HepG2 (cell line): ENCODE measurements around the gene LIN28B. TPM values are rescaled to one million over a fixed set of nuclear protein-coding genes. Genes with fewer than 3 reads are reported as not detected.

Source experiments
- BRCA1 ChIP-seq: sonication (generic); formaldehyde crosslinking; IDR thresholded peaks from 2 replicates; pipeline ENCODE4 v1.4.0; 2020; ENCODE audit warnings: missing genetic modification reagents
- FIP1L1 ChIP-seq: fragments of 200-400 bp; formaldehyde crosslinking; IDR thresholded peaks from 2 replicates; pipeline ENCODE4 v1.6.1; 2018; ENCODE audit warnings: low read depth, mild to moderate bottlenecking, low read length, moderate library complexity, borderline replicate concordance; ENCODE audit not compliant: insufficient read depth
- FOXJ3 ChIP-seq: sonication (generic); formaldehyde crosslinking; IDR thresholded peaks from 2 replicates; pipeline ENCODE4 v1.4.0; 2020; ENCODE audit warnings: missing genetic modification reagents, mild to moderate bottlenecking, borderline replicate concordance
- GMEB2 ChIP-seq: IDR thresholded peaks from 2 replicates; pipeline ENCODE4 v1.6.1; 2016; ENCODE audit warnings: missing biosample characterization, missing genetic modification reagents, low read depth
- IRX3 ChIP-seq: sonication (generic); formaldehyde crosslinking; IDR thresholded peaks from 2 replicates; pipeline ENCODE4 v1.8.1; 2023; ENCODE audit warnings: mild to moderate bottlenecking, low read depth, missing genetic modification reagents, borderline replicate concordance
- JUNB ChIP-seq: sonication (generic); formaldehyde crosslinking; IDR thresholded peaks from 2 replicates; pipeline ENCODE4 v1.8.0; 2022; ENCODE audit warnings: missing genetic modification reagents, mild to moderate bottlenecking, borderline replicate concordance
- KDM5A ChIP-seq: fragments of 200-600 bp; sonication (generic); IDR thresholded peaks from 2 replicates; pipeline ENCODE4 v1.7.0; 2018; ENCODE audit warnings: antibody characterized with exemption, mild to moderate bottlenecking, low read length, borderline replicate concordance
- KLF16 ChIP-seq, 2 experiments: sonication (generic) in 1 of 2; formaldehyde crosslinking in 1 of 2; IDR thresholded peaks; 2 replicates each; pipeline versions ENCODE4 v1.6.1 to v1.8.0; 2016 to 2023; ENCODE audit warnings: missing genetic modification reagents in 2 of 2, missing compliant biosample characterization in 1 of 2
- MYPOP ChIP-seq: sonication (generic); formaldehyde crosslinking; IDR thresholded peaks from 2 replicates; pipeline ENCODE4 v1.8.1; 2023; ENCODE audit warnings: mild to moderate bottlenecking, moderate library complexity, missing genetic modification reagents
- NFKB2 ChIP-seq: sonication (generic); formaldehyde crosslinking; IDR thresholded peaks from 2 replicates; pipeline ENCODE4 v1.4.0; 2020; ENCODE audit warnings: missing genetic modification reagents, borderline replicate concordance
- PLSCR1 ChIP-seq: sonication (generic); formaldehyde crosslinking; IDR thresholded peaks from 2 replicates; pipeline ENCODE4 v1.5.0; 2020; ENCODE audit warnings: missing genetic modification reagents, mild to moderate bottlenecking, borderline replicate concordance
- PRMT3 ChIP-seq: sonication (generic); formaldehyde crosslinking; IDR thresholded peaks from 2 replicates; pipeline ENCODE4 v1.8.1; 2022; ENCODE audit warnings: low read depth, mild to moderate bottlenecking, moderate library complexity, missing genetic modification reagents, borderline replicate concordance
- RBAK ChIP-seq: sonication (generic); formaldehyde crosslinking; IDR thresholded peaks from 2 replicates; pipeline ENCODE4 v1.5.1; 2020; ENCODE audit warnings: mild to moderate bottlenecking, missing genetic modification reagents
- RBM39 ChIP-seq: fragments of 200-400 bp; formaldehyde crosslinking; IDR thresholded peaks from one replicate; pipeline ENCODE4 v1.6.1; 2018; ENCODE audit warnings: antibody characterized with exemption, mild to moderate bottlenecking, low read depth, low read length; ENCODE audit not compliant: poor library complexity, severe bottlenecking
- RFX3 ChIP-seq: IDR thresholded peaks from 2 replicates; pipeline ENCODE4 v1.6.1; 2016; ENCODE audit warnings: missing biosample characterization, missing genetic modification reagents
- SAP130 ChIP-seq: IDR thresholded peaks from 2 replicates; pipeline ENCODE4 v1.6.1; 2016; ENCODE audit warnings: low read depth
- SIX1 ChIP-seq: sonication (generic); formaldehyde crosslinking; IDR thresholded peaks from 2 replicates; pipeline ENCODE4 v1.4.0; 2020; ENCODE audit warnings: missing genetic modification reagents, borderline replicate concordance
- SNAPC2 ChIP-seq: sonication (generic); formaldehyde crosslinking; IDR thresholded peaks from 2 replicates; pipeline ENCODE4 v1.8.1; 2022; ENCODE audit warnings: mild to moderate bottlenecking, missing genetic modification reagents
- TCF12 ChIP-seq, 2 experiments: fragments of 450-650 bp in 1 of 2; sonication (generic) in 1 of 2; formaldehyde crosslinking in 1 of 2; IDR thresholded peaks; 2 replicates each; pipeline versions ENCODE4 v1.6.1 to v1.8.0; 2017 to 2022; ENCODE audit warnings: antibody characterized with exemption in 1 of 2, mild to moderate bottlenecking in 1 of 2, missing genetic modification reagents in 1 of 2, moderate library complexity in 1 of 2
- TEAD2 ChIP-seq: sonication (generic); formaldehyde crosslinking; IDR thresholded peaks from 2 replicates; pipeline ENCODE4 v1.9.0; 2021; ENCODE audit warnings: missing genetic modification reagents
- ZNF224 ChIP-seq: sonication (generic); formaldehyde crosslinking; IDR thresholded peaks from 2 replicates; pipeline ENCODE4 v1.5.0; 2020; ENCODE audit warnings: mild to moderate bottlenecking, missing genetic modification reagents
- ZNF225 ChIP-seq: sonication (generic); formaldehyde crosslinking; IDR thresholded peaks from 2 replicates; pipeline ENCODE4 v1.4.0; 2020; ENCODE audit warnings: mild to moderate bottlenecking, missing genetic modification reagents
- ZNF253 ChIP-seq: sonication (generic); formaldehyde crosslinking; IDR thresholded peaks from 2 replicates; pipeline ENCODE4 v1.8.0; 2022; ENCODE audit warnings: mild to moderate bottlenecking, missing genetic modification reagents, borderline replicate concordance
- ZNF264 ChIP-seq: sonication (generic); formaldehyde crosslinking; IDR thresholded peaks from 2 replicates; pipeline ENCODE4 v1.4.0; 2020; ENCODE audit warnings: missing genetic modification reagents
- ZNF430 ChIP-seq: sonication (generic); formaldehyde crosslinking; IDR thresholded peaks from 2 replicates; pipeline ENCODE4 v1.9.0; 2021; ENCODE audit warnings: mild to moderate bottlenecking, missing genetic modification reagents
- polyA plus RNA-seq, 8 experiments: library from polyadenylated mRNA; depleted of rRNA in 3 of 8; stranded (reverse) in 7 of 8; unstranded in 1 of 8; fragments of >200 nt; fragmentation: Illumina TruSeq in 4 of 8; extraction: Trizol in 4 of 8; gene quantifications; 2 replicates each; pipeline versions ENCODE4 v1.2.1 to v1.2.3, GENCODE V29; 2011 to 2016; ENCODE audit warnings: low read depth in 4 of 8, missing spikeins in 1 of 8, mixed read lengths in 1 of 8; ENCODE audit not compliant: insufficient read depth in 1 of 8
- total RNA-seq, 5 experiments: library from RNA; depleted of rRNA; stranded (reverse); fragments of >200 nt; fragmentation: Illumina TruSeq; extraction: Trizol; gene quantifications; 2 replicates each; pipeline ENCODE4 v1.2.3, GENCODE V29; 2016; ENCODE audit warnings: low read depth in 1 of 5

The LIN28B gene
- total and polyA plus RNA-seq, 2 of the 13 experiments (the other 11 are each of a cell fraction or from before 2014, with no cell fraction given): 14.5 to 56.8 TPM

DNA sequence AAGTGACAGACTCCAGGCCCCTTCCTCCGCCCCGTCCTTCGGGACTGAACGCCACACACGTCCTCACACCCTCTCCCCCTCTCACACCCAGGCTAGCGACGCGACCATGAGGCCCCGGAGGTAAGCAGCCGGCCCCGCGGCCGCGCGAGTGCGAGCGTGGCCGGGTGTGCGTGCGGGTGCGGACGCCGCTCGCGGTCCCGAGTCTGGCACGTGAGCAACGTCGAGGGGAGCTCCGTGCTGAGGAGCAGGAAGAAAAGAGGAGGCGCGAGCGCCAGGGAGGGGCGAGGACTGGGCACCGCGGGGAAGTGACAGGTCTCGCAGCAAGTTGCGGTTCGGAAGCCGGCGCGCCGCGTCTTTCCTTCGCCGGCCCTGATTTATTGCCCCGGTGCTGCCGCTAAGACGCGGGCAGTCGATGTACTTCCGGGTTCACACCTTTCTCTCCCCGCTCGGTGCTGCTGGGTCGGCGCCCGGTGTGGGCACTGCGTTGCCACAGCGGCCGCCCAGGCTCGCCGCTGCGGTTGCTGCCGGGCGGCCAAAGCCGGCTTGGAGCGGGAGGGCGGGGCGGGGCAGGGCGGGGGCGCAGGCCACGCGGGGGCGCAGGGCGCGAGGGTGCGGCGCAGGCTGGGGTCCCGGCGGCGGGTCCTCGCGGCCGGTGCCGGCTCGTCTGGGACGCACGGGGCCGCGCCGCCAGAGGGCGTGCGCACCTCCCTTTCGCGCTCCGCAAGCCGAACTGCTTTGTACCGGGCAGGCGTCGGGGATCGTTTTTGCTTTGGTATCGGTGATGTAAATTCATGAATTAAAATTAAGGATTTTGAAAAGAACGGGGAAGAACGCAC lies 15.8 kb upstream of the LIN28B start (continued):
- TF ChIP-seq ZNF430 (CRISPR knock-in tag) (peak; percentile 54; the same call in 1 of the 2 replicates), RBAK (no peak), TEAD2 (CRISPR knock-in tag) (peak; percentile 91; the same call in 1 of the 2 replicates), GMEB2 (CRISPR knock-in tag) (no peak), JUNB (CRISPR knock-in tag) (0 out of 2 replicates have a peak, but pooled peaks have one; percentile 55), SNAPC2 (CRISPR knock-in tag) (peak; percentile 53; the same call in 1 of the 2 replicates), SIX1 (no peak), SAP130 (peak; percentile 66), FOXJ3 (CRISPR knock-in tag) (no peak), PRMT3 (CRISPR knock-in tag) (peak; percentile 69; the same call in 1 of the 2 replicates), KDM5A (no peak; the same call in 1 of the 2 replicates), RFX3 (CRISPR knock-in tag) (no peak), ZNF253 (0 out of 2 replicates have a peak, but pooled peaks have one; percentile 51), TCF12 (IDR thresholded peaks at IDR 0.05) (no peak), TCF12 (CRISPR knock-in tag; IDR thresholded peaks at IDR 0.05) (no peak), RBM39 (peak; percentile 30), BRCA1 (CRISPR knock-in tag) (peak; percentile 86; the same call in 1 of the 2 replicates), KLF16 (CRISPR knock-in tag; IDR thresholded peaks at IDR 0.05) (peak in 1 of 2 experiments; percentile 80; a peak in 3 of 4 replicates), IRX3 (CRISPR knock-in tag) (peak; percentile 58; the same call in 1 of the 2 replicates), MYPOP (CRISPR knock-in tag) (no peak; the same call in none of the 2 replicates), NFKB2 (CRISPR knock-in tag) (peak; percentile 96), FIP1L1 (no peak), ZNF264 (CRISPR knock-in tag) (peak; percentile 54; the same call in 1 of the 2 replicates), ZNF225 (CRISPR knock-in tag) (peak; percentile 95), ZNF224 (0 out of 2 replicates have a peak, but pooled peaks have one; percentile 55), PLSCR1 (CRISPR knock-in tag) (no peak)
